Body of pancreas (tissue), 4 donors: ENCODE measurements around the gene TMEM178B.

Source experiments
- CTCF ChIP-seq, 7 experiments: fragments of 450-650 bp in 4 of 7; fragments of 200-600 bp in 3 of 7; sonication (generic) in 3 of 7; IDR thresholded peaks; one replicate each; pipeline ENCODE4 v1.5.1; 2016 to 2019; ENCODE audit warnings: antibody characterized with exemption in 7 of 7
- POLR2A ChIP-seq, 3 donors: fragments of 450-650 bp; IDR thresholded peaks; one replicate each; pipeline ENCODE4 v1.6.1; 2016; ENCODE audit warnings: antibody characterized with exemption in 3 of 3, mild to moderate bottlenecking in 2 of 3

GRCh38 chr7:141317033-141317585 lies 243.2 kb downstream of the TMEM178B start:
- TF ChIP-seq POLR2A (IDR thresholded peaks at IDR 0.05), result no peak
- TF ChIP-seq CTCF (IDR thresholded peaks at IDR 0.05), result no peak
